ENCODE data around the gene LPIN1. TPM values are rescaled to one million over a fixed set of nuclear protein-coding genes. Genes with fewer than 3 reads are reported as not detected.
"Not testable (repeated sequence)": the region's sequence is repeated elsewhere in the genome, so short reads cannot be mapped to it uniquely, and the experiment has no call there.

LPIN1 gene
- total and polyA plus RNA-seq, 5 donors = 15.3 to 42.9 (median 36.1) TPM

DNA sequence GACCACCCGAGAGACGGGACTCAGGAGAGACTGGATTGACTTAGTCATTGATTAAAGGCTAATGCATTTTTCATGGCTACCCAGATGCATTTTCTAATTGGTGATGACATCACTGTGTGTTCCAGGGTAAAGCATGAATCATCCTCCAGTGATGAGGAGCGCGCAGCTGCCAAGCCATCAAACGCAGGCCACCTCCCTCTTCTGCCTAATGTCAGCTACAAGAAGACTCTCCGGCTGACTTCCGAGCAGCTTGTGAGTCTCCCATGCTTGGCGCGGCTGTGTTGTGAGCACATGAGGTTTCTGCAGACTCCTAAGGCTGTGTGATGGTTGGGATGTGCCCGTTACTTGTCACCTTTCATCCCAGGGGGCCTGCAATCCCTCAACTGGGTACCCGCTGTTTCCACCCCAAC lies 56.4 kb downstream of the LPIN1 start:
- Histone ChIP-seq H3K27me3 (ENCODE audit: control insufficient read depth, insufficient read depth) (no peaks in the 10 kb centered on the region), H3K4me3 (ENCODE audit: low read length) (no peak overlapping the region), H3K9me3 (ENCODE audit: control insufficient read depth, low read length) (no peaks in the 10 kb centered on the region), H3K4me1 (ENCODE audit: control insufficient read depth, insufficient read depth, low read length) (peaks cover 2% of the 10 kb centered on the region), H3K27ac (ENCODE audit: low read length) (no peak overlapping the region)
- no peak for ATAC-seq
- no peak for DNase-seq
- WGBS = 88% methylated on average over 11 of the region's 11 CpGs
- intact Hi-C loops (cut with DNase I) = no loop called here

DNA sequence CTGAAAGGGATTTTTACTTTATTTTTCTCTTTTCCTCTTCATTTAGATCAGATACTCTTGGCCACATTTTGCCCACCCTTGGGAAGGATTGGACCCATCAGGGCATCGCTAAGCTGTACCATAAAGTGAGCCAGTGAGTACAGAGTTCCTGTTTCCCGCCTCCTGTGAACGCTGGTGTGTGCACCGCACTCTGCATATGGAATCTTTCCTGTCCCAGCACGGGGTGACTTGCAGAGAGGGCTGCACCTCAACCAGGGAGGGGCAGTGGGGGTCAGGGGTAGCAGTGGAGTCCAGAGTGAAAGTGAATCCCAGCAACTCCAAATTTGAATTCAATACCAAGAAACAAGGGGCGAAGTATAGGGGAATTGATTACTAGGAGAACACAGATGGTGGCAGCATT lies 58.6 kb downstream of the LPIN1 start:
- DNase-seq = no peak
- intact Hi-C loops (cut with DNase I) = no loop called here
- ATAC-seq = no peak
- Histone ChIP-seq H3K27me3 (ENCODE audit: control insufficient read depth, insufficient read depth) (no peaks in the 10 kb centered on the region), H3K4me3 (ENCODE audit: low read length) (no peak overlapping the region), H3K4me1 (ENCODE audit: control insufficient read depth, insufficient read depth, low read length) (peaks cover 2% of the 10 kb centered on the region), H3K9me3 (ENCODE audit: control insufficient read depth, low read length) (no peaks in the 10 kb centered on the region), H3K27ac (ENCODE audit: low read length) (no peak overlapping the region)
- 94% methylated on average over 6 of the region's 6 CpGs for WGBS

DNA sequence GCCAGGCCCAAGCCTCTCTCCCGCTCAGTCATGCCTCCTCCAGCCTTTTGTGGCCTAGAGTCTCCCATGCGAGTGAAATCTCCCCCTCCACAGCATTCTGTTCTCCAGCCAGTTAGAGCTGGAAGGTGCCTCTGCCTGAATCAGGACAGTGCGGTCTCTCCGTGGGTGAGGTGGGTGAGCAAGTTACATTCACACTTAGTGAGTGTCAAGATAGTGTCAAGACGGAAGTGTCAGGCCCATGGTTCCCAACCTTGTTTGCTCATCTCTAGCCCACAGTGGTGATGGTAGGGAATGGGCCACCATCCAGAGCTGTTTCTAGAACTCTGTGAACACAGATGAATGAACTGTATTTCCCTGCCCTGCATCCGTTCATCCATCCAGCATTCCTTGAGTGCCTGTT lies 59.5 kb downstream of the LPIN1 start:
- no peak for DNase-seq
- intact Hi-C loops (cut with DNase I) = no loop called here
- ATAC-seq = no peak
- no peaks in the 10 kb centered on the region for H3K27me3 ChIP-seq (ENCODE audit: control insufficient read depth, insufficient read depth)
- no peak overlapping the region for H3K27ac ChIP-seq (ENCODE audit: low read length)
- H3K4me1 ChIP-seq (ENCODE audit: control insufficient read depth, insufficient read depth, low read length) = peaks cover 5% of the 10 kb centered on the region
- no peak overlapping the region for H3K4me3 ChIP-seq (ENCODE audit: low read length)
- 85% methylated on average over 6 of the region's 6 CpGs for WGBS
- no peaks in the 10 kb centered on the region for H3K9me3 ChIP-seq (ENCODE audit: control insufficient read depth, low read length)

DNA sequence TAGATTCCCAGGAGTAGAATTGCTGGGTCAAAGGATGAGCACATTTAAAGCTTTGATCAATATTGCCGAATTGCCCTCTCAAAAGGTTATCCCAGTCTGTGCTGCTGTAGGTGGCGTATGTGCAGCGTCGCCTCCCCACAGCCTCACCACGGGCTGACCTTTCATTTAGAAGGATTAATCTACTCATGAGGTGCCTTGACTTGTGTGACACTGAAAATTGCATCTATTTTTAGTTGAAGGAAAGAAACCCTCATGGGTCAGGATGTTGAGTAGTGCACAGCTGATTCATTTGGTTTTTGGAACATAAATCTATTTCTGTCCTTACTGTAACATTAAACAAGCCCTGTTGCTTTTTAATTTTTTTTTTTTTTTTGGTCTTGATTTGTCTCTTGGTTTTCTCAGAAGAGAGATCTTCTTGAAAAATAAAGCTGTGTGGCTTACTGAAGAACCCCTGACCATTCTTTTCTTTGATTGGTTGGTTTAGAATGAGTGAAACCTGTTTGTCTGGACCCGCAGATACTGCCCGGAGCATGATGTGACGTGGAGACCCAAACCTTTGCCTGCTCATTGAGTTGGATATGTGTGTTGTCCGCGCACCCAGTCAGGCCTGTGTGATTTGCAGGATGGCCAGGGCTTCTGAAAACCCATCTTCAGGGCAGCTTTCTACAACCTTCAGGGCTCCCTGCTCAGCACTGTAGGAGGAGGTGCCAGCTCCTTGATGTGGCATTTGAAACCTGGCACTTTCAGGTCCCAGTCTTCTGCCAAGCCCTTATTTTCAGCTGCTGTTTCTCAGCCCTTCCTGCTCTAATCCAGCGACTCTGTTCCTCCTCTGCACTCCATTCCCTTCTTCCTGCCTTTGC lies 61.0 kb downstream of the LPIN1 start:
- 81% methylated on average over 11 of the region's 11 CpGs for whole genome bisulfite sequencing
- Histone ChIP-seq H3K27ac (ENCODE audit: low read length) (no peak overlapping the region), H3K27me3 (ENCODE audit: control insufficient read depth, insufficient read depth) (no peaks in the 10 kb centered on the region), H3K4me3 (ENCODE audit: low read length) (no peak overlapping the region), H3K4me1 (ENCODE audit: control insufficient read depth, insufficient read depth, low read length) (peaks cover 7% of the 10 kb centered on the region), H3K9me3 (ENCODE audit: control insufficient read depth, low read length) (no peaks in the 10 kb centered on the region)
- DNase-seq (no peak), ATAC-seq (peak; percentile 27 to 44)
- intact Hi-C loops (cut with DNase I) = no loop called here

DNA sequence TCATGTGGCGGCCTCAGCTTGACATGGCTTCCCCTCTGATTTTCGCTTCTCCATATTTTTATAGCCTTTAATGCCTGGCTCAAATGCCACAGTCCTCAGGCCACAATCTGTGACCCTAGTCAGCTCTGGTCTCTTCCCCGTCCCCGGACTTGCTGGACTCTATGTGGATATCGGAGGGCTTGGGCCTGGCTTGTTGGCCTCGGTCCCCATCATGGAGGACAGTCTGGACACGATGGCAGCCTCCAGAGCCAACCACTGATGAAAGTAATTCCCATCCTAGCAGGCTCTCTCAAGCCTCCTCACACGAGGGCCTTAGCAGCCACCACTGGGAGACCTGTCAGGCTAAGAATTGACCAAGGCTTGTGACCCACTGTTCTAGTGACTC lies 61.6 kb downstream of the LPIN1 start:
- WGBS = 97% methylated on average over 8 of the region's 8 CpGs
- no peak for ATAC-seq
- Histone ChIP-seq H3K4me1 (ENCODE audit: control insufficient read depth, insufficient read depth, low read length) (peaks cover 7% of the 10 kb centered on the region), H3K9me3 (ENCODE audit: control insufficient read depth, low read length) (no peaks in the 10 kb centered on the region), H3K4me3 (ENCODE audit: low read length) (no peak overlapping the region), H3K27ac (ENCODE audit: low read length) (no peak overlapping the region), H3K27me3 (ENCODE audit: control insufficient read depth, insufficient read depth) (no peaks in the 10 kb centered on the region)
- no peak for DNase-seq
- intact Hi-C loops (cut with DNase I) = no loop called here

DNA sequence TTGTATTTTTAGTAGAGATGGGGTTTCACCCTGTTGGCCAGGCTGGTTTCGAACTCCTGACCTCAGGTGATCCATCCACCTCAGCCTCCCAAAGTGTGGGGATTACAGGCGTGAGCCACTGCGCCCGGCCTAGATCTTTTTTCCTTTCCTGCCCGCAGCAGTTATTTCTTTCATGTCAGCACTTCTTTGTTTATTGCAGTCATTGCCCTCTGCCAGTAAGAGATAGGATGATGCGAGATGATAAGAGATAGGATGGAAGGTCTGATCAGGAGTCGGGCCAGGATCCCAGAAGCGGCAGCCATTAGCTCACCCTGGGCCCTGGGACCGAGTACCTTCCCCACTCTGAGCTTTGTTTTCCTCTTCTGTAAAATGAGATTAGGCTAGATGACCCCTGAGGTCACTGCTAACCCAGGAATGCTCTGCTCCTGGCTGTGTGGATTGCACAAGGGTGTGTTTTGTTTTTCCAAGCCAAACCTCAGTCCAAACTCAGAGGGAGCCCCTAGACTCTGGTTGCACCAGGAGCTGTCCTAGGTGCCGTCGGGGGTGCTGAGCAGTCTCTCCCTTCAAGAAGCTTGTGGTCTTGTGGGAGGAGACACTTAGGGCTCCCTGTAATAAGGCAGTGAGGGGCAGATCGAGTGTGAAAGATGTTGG lies 63.3 kb downstream of the LPIN1 start:
- Histone ChIP-seq H3K9me3 (ENCODE audit: control insufficient read depth, low read length) (no peaks in the 10 kb centered on the region), H3K4me1 (ENCODE audit: control insufficient read depth, insufficient read depth, low read length) (peaks cover 7% of the 10 kb centered on the region), H3K27ac (ENCODE audit: low read length) (no peak overlapping the region), H3K4me3 (ENCODE audit: low read length) (no peak overlapping the region), H3K27me3 (ENCODE audit: control insufficient read depth, insufficient read depth) (no peaks in the 10 kb centered on the region)
- no peak for ATAC-seq
- intact Hi-C loops (cut with DNase I) = no loop called here
- 94% methylated on average over 12 of the region's 12 CpGs for WGBS
- DNase-seq = no peak

- H3K27me3 ChIP-seq (ENCODE audit: control insufficient read depth, insufficient read depth) = no peaks in the 10 kb centered on the region
- ATAC-seq (no peak), DNase-seq (no peak)
- intact Hi-C loops (cut with DNase I) = no loop called here
- no peaks in the 10 kb centered on the region for H3K9me3 ChIP-seq (ENCODE audit: control insufficient read depth, low read length)
- WGBS = 90% methylated on average over 12 of the region's 12 CpGs
- H3K27ac ChIP-seq (ENCODE audit: low read length) = no peak overlapping the region
- no peak overlapping the region for H3K4me3 ChIP-seq (ENCODE audit: low read length)
- peaks cover 7% of the 10 kb centered on the region for H3K4me1 ChIP-seq (ENCODE audit: control insufficient read depth, insufficient read depth, low read length)
These were observed 64.0 kb downstream of the LPIN1 start for GRCh38 chr2:11810237-11810977.

GRCh38 chr2:11811036-11811654 lies 64.7 kb downstream of the LPIN1 start:
- WGBS = 88% methylated on average over 6 of the region's 6 CpGs
- no peak overlapping the region for H3K4me3 ChIP-seq (ENCODE audit: low read length)
- H3K27me3 ChIP-seq (ENCODE audit: control insufficient read depth, insufficient read depth) = no peaks in the 10 kb centered on the region
- H3K27ac ChIP-seq (ENCODE audit: low read length) = no peak overlapping the region
- intact Hi-C loops (cut with DNase I) = no loop called here
- H3K4me1 ChIP-seq (ENCODE audit: control insufficient read depth, insufficient read depth, low read length) = peaks cover 7% of the 10 kb centered on the region
- no peak for DNase-seq
- peak in 1 of 2 donors; percentile 14 for ATAC-seq
- no peaks in the 10 kb centered on the region for H3K9me3 ChIP-seq (ENCODE audit: control insufficient read depth, low read length)

DNA sequence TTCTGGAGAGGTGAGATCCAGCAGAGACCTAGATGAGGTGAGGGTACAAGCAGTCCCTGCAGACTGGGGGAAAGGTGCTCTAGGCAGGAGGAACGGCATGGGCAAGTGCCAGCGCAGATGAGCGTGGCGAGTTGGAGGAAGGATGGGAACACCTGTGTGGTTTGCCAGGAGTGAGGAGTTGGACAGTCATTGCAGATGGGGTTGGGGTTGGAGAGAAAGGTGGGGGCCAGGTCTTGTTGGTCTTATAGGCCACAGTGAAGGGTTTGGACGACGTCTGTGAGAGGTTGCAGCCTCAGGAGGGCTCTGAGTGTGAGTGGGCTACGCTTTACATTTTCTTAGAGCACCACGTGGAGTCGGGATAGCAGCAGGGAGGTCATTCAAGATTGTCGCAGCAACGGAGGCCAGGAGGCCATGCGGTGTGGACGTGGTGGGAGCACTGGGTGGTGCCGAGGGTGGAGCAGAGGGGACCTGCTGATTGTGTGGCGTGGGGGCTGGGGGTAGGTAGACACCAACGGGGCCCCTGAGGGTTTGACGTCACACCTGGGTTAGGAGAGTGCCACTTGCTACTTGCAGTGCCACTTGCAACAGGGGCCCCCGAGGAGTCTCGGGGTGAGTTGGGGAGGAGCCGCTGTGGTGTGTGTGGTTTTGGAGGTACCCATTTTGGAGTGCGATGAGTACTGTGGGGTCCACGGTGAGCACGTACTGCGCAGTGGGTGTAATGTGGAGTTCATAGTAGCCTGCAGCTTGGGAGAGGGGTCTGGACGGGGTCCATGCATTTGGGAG lies 66.2 kb downstream of the LPIN1 start:
- H3K27ac ChIP-seq (ENCODE audit: low read length) = no peak overlapping the region
- 95% methylated on average over 25 of the region's 25 CpGs for WGBS
- ATAC-seq (no peak), DNase-seq (no peak)
- intact Hi-C loops (cut with DNase I) = no loop called here
- no peaks in the 10 kb centered on the region for H3K27me3 ChIP-seq (ENCODE audit: control insufficient read depth, insufficient read depth)
- peaks cover 5% of the 10 kb centered on the region for H3K4me1 ChIP-seq (ENCODE audit: control insufficient read depth, insufficient read depth, low read length)
- no peaks in the 10 kb centered on the region for H3K9me3 ChIP-seq (ENCODE audit: control insufficient read depth, low read length)
- H3K4me3 ChIP-seq (ENCODE audit: low read length) = no peak overlapping the region

DNA sequence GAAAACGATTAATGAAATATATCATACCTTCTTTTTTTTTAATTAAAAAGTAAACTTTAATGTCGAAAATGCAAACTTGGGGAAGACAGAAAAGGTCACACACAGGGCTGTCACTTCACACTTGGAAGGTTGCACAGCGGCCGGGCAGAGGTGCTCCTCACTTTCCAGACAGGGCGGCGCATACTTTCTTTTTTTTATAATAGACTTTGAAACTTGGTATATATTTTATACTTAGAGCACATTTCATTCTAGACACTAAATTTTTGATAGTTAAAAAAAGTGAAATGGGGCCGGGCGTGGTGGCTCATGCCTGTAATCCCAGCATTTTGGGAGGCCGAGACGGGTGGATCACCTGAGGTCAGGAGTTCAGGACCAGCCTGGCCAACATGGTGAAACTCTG lies 66.9 kb downstream of the LPIN1 start:
- ATAC-seq; intact Hi-C loops (cut with DNase I): not testable (repeated sequence)
- 94% methylated on average over 10 of the region's 10 CpGs for WGBS

More for the DNA sequence above, 66.9 kb downstream of the LPIN1 start:
- not testable (repeated sequence) for H3K4me1 ChIP-seq (ENCODE audit: control insufficient read depth, insufficient read depth, low read length); H3K4me3 ChIP-seq (ENCODE audit: low read length); H3K9me3 ChIP-seq (ENCODE audit: control insufficient read depth, low read length); H3K27ac ChIP-seq (ENCODE audit: low read length); DNase-seq; H3K27me3 ChIP-seq (ENCODE audit: control insufficient read depth, insufficient read depth)
